Diencephalon (tissue), 1 donor: ENCODE measurements around the gene MEFV. TPM values are rescaled to one million over a fixed set of nuclear protein-coding genes. Genes with fewer than 3 reads are reported as not detected.

Experiments used
- total RNA-seq: library from RNA; depleted of rRNA; stranded (reverse); fragments of >200 nt; gene quantifications from one replicate; pipeline ENCODE4 v1.2.3, GENCODE V29; 2014

The MEFV gene, protein sequence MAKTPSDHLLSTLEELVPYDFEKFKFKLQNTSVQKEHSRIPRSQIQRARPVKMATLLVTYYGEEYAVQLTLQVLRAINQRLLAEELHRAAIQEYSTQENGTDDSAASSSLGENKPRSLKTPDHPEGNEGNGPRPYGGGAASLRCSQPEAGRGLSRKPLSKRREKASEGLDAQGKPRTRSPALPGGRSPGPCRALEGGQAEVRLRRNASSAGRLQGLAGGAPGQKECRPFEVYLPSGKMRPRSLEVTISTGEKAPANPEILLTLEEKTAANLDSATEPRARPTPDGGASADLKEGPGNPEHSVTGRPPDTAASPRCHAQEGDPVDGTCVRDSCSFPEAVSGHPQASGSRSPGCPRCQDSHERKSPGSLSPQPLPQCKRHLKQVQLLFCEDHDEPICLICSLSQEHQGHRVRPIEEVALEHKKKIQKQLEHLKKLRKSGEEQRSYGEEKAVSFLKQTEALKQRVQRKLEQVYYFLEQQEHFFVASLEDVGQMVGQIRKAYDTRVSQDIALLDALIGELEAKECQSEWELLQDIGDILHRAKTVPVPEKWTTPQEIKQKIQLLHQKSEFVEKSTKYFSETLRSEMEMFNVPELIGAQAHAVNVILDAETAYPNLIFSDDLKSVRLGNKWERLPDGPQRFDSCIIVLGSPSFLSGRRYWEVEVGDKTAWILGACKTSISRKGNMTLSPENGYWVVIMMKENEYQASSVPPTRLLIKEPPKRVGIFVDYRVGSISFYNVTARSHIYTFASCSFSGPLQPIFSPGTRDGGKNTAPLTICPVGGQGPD
- 0.46 TPM for total RNA-seq

DNA sequence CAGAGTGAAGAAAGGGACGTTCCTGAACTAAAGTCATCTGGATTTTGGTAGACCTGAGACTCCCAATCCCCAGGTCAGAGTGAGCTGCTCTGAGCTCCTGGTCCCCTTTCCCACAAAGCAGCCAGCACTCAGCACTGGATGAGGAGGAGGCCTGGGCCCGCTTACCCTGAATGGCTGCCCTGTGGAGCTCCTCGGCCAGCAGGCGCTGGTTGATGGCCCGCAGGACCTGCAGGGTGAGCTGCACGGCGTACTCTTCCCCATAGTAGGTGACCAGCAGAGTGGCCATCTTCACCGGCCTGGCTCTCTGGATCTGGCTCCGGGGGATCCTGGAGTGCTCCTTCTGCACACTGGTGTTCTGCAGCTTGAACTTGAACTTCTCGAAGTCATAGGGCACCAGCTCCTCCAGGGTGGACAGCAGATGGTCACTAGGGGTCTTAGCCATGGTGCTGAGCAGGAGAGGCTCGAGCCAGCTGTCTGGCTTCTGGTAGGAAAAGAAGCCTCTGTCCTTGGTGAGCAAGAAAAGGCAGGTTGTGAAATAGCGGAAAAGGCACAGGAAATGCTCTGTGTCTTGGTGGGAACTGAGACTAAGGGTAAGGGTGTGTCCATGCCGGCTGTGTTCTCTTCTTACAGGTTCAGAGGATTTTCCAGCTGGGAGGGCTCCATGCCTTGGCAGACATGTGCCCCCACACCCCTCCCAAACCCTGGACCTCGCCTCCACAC, at the start of gene MEFV:
TSS of gene MEFV (minus strand) at position 488 of the 720 bp plus-strand sequence. CDS start at position 442, 46 bp downstream.

DNA sequence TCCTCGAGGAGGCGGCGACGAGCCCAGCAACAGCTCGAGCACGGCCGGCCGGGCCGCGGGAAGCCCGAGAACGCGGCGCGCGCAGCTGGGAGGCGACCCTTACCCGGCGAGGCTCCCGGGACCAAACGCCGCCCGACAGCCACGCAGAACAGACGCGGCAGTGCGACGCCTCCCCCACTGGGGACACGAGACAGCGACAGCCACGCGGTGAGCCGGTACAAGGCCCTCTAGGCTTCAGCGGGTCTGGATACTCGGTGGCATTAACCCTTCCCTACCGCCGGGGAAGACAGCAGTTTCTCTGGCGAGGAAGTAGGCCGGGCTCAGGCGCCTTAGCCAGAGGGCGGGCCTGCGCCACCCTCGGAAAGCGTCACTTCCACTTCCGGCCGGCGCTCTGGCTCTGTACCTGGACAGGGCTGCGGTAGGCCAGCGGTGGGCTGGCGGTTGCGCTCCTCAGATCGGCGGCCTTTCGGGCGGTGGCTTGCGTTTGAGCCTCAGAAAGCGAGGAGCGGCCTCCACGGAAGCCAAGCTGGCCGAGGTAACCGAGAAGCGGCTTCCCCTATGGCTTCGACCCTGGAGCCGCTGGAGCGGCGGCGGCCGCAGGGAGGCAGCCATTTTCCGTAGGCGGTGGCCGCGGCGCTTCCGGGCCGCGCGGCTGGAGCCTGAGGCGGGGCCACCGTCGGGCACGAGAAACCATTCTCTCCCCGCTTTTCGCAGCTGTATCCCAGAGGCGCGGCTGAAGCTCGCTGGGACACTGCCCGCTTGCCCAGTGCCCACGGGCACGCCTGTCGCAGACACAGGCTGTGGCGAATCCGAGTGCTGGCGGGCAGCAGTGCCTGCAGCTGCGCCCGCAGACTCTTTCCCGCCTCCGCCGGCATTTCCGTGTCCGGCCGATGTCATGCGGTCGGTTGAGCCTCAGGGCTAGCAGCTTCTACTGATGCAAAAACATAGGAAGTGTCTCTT, 49.0 kb upstream of the MEFV start, which contains the start of the genes TIGD7 and ZNF75A:
TSS of gene TIGD7 (minus strand) at position 322 of the 960 bp plus-strand sequence. CDS start 4,816 bp downstream, outside the sequence.
TSS of gene ZNF75A (plus strand) at position 389 of the 960 bp plus-strand sequence. CDS start 2,932 bp downstream, outside the sequence.

DNA sequence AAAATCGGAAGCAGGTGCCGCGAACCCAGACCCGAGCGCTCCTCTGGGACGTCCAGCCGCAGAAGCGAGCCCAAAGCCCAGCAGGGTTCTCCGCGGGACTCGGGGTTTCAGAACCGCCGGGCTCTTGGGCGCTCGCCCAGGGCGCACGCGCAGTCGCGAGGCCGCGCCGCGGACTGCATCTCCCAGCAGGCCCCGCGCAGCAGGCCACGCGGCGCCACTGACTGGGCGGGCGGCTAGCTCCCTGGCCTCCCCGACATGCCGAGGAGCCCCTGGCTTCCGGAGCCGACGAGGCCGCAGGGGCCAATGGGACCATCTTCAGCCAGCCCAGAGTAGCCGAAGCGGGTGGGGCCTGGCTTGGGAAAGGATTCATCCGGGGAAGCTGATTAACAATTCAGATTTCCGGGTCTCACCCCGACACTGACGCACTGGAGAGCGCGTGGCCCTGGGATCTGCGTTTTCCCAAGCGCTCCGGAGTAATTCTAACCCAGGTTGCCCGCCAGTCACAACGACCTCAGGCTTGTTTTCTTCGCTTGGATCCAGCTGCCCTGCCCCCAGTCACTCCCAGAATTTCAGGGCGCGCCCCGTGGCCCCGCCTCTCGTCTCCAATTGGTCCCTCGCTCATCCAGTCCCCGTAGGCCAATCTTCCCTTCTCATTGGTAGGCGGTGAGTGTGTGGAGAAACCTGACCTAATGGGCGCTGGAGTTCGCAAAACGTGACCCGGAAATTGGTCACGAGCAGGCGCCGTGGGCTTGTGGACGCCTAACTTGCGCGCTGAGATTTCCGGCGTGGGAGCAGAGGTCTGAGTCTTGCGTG, 26.5 kb upstream of the MEFV start, which contains the start of gene ZNF263:
TSS of gene ZNF263 (plus strand) at position 762 of the 813 bp plus-strand sequence. CDS start 328 bp downstream, outside the sequence.

DNA sequence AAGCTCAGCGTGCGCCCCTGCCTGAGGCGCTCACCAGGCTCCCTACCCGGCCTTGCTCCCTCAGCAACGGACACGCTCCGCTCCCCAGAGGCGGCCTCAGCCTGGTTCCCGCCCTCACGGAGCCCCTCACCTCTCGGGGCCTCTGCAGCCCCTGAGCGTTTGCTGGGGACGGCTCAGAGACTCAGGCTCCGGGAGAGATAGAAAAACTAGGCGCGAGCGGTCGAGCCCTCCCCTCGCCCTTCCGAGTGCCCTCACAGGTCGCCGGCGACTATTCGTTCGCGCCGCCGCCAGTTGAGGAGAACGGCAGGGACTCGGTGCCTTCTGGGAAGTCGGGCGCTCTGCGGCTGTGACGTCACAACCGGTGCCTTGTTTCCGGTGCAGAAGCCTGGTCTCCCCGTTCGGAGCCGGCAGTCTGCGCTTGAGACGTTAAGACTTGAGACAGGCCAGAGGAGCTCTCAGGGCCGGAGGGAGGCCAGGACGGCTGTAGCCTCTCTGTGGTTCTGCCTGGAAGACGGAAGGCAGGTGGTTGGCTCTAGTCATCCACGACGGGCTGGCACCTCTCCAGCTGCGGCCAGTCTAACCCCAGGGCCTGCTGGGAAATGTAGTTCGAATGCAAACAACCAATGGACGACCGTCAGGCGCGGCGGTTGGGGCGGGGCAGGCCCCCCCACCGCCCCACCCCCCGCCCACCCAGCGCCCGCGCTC, 21.4 kb downstream of the MEFV start, which contains the start of gene ZNF200:
TSS of gene ZNF200 (minus strand) at position 302 of the 705 bp plus-strand sequence. CDS start 1,403 bp downstream, outside the sequence.

Other genes starting within 250 kb of the MEFV start
- not detected for gene CLDN9, start 243.7 kb downstream of the MEFV start, total RNA-seq
- gene CLDN6, start 238.4 kb downstream of the MEFV start, total RNA-seq = 1.2 TPM
- gene TNFRSF12A, start 236.3 kb downstream of the MEFV start, total RNA-seq = 1.2 TPM
- 20.3 TPM for gene HCFC1R1, start 232.7 kb downstream of the MEFV start, total RNA-seq
- 4.8 TPM for gene THOC6, start 232.6 kb downstream of the MEFV start, total RNA-seq
- not detected for gene BICDL2, start 219.7 kb downstream of the MEFV start, total RNA-seq
- gene MMP25, start 210.1 kb downstream of the MEFV start, total RNA-seq = 0.92 TPM
- 1.6 TPM for gene IL32, start 191.0 kb downstream of the MEFV start, total RNA-seq
- not detected for gene ZSCAN10, start 157.3 kb downstream of the MEFV start, total RNA-seq
- 15.9 TPM for gene ZNF205, start 144.0 kb downstream of the MEFV start, total RNA-seq
- 8.1 TPM for gene ZNF213, start 121.6 kb downstream of the MEFV start, total RNA-seq
- 0.69 TPM for gene OR1F1, start 68.4 kb downstream of the MEFV start, total RNA-seq
- 15.9 TPM for gene ZNF200, start 21.5 kb downstream of the MEFV start, total RNA-seq
- 36.0 TPM for gene ZNF263, start 26.9 kb upstream of the MEFV start, total RNA-seq
- 22.4 TPM for gene TIGD7, start 48.8 kb upstream of the MEFV start, total RNA-seq
- gene ZNF75A, start 48.9 kb upstream of the MEFV start, total RNA-seq = 32.8 TPM
- 0.46 TPM for gene OR2C1, start 99.3 kb upstream of the MEFV start, total RNA-seq
- 7.8 TPM for gene ZSCAN32, start 144.4 kb upstream of the MEFV start, total RNA-seq
- gene ZNF174, start 144.6 kb upstream of the MEFV start, total RNA-seq = 12.7 TPM
- 4.6 TPM for gene ZNF597, start 186.9 kb upstream of the MEFV start, total RNA-seq
- 16.1 TPM for gene NAA60, start 187.0 kb upstream of the MEFV start, total RNA-seq
- not detected for gene C16orf90, start 238.9 kb upstream of the MEFV start, total RNA-seq
- gene CLUAP1, start 244.4 kb upstream of the MEFV start, total RNA-seq = 42.7 TPM